Stimulated activated CD8-positive, alpha-beta memory T cell treated with anti-CD3 and anti-CD28 coated beads, Interleukin-15, amount 100 ng/mL, for 4 hours (primary cell): ENCODE results near the gene PROB1.
"Not testable (repeated sequence)": the region's sequence is repeated elsewhere in the genome, so short reads cannot be mapped to it uniquely, and the experiment has no call there.

ENCODE experiments used
- DNase-seq, 2 donors: peaks; one replicate each; pipeline ENCODE4 v3.0.0-alpha.2; 2020; ENCODE audit warnings: low read depth in 2 of 2

PROB1 gene

GRCh38 chr5:139413153-139413552, 18.2 kb upstream of the PROB1 start:
- DNase-seq, result no peak

- no peak for DNase-seq
Measured at GRCh38 chr5:139410993-139411828, 16.3 kb upstream of the PROB1 start.

DNA sequence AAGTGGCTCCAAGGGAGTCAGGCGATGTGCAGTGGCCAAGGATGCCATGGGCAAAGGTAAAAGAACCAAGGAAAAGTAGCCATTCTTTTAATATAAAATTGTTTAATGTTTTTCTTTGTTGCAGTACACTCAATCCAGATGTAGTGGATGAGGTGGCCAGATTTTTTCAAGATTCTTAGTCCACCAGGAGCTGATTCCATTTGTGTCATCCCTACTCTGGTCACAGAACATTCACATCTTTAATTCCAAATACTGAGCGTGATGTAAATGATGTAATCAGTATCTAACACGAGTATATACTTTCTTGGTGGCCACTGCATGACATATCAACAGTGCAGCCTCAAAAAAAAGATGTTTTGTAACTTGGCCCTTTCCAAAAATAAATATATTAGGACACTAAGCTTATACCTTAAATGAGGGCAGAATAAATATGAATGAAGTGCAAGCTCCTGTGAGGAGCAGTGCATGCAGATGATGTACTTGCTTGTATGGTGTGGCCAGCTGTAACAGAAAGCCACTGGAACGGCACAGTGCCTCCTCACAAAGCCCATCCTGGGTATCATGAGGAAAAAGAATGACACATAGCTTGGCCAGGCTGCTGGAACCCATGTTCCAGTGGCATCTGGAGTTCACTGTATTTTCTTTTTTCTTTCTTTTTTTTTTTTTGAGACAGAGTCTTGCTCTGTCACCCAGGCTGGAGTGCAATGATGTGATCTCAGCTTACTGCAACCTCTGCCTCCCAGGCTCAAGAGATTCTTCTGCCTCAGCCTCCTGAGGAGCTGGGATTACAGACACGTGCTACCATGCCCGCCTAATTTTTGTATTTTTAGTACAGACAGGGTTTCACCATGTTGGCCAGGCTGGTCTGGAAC, 15.5 kb upstream of the PROB1 start:
- no peak for DNase-seq

DNA sequence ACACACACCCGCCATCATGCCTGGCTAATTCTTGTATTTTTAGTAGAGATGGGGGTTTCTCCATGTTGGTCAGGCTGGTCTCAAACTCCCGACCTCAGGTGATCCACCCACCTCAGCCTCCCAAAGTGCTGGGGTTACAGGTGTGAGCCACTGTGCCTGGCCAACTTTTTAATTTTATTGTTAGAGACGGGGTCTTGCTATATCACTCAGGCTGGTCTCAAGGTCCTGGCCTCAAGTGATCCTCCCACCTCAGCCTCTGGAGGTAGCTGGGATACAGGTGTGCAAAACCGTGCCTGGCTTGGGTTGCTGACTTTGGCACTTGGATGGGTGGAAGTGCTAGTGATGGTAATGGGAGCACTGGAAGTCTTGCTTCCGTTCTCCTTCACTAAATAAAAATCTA, 14.2 kb upstream of the PROB1 start:
- not testable (repeated sequence) for DNase-seq

- DNase-seq, result no peak
Measured at GRCh38 chr5:139408191-139408590, 13.3 kb upstream of the PROB1 start.

- DNase-seq, result no peak
Measured at GRCh38 chr5:139407517-139407916, 12.6 kb upstream of the PROB1 start.

- no peak for DNase-seq
Measured at GRCh38 chr5:139406963-139407362, 12.1 kb upstream of the PROB1 start.

DNA sequence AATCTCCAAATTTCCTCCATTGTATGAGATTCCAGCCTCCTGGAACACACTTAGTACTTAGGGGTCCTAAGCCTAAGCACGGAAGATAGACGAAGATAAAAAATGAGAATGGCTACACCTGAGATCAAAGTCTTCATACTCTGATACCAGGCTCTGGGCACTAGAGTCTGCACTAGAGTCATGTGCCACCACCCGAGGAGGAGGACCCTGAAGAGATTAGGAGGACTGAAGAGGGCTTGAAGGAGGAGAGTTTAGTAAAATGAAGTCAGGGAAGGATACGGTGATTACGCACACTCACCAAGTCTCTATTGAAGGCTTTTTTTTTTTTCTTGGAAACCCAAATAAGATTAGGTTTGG, 9.6 kb upstream of the PROB1 start:
- no peak for DNase-seq

DNA sequence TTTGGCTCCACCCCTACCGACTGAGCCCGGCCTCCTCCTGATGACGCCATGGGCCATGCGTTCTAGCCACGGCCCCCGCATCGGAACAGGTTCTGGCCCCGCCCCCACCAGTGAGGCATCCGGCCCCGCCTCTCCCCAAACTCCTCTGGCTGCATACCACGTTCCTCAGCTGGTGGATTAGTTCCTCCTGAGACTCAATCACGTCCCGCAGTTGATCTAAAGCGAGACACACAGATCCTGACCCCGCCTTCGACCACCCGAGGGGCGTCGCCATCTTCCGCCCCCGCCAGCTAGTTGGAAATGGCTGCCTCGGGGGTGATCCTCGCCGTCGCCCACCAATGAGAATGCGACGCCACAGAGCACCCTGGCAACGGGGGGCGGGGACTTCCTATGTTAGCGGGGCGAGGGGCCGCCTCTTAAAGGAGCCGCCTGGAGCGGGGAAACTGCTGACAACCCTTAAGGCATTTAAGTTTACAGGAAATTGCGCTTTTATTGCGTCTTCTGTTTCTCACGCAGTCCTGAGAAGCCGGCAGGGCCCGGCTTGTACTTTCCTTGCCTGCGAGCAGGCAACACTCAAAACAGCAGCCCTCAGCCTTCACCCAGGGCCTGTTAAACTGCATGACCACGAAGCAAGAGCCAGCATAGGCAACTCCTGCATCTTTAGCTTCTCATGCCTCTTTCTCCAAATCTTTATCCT, 9.0 kb upstream of the PROB1 start, which contains the start of gene SPATA24:
SPATA24 (minus strand) TSS at position 303 of the 697 bp plus-strand sequence; CDS start at position 274, 29 bp downstream.
- peak; percentile 96 for DNase-seq

- no peak for DNase-seq
Measured at GRCh38 chr5:139403418-139403786, 8.5 kb upstream of the PROB1 start.

GRCh38 chr5:139402561-139403158, 7.8 kb upstream of the PROB1 start:
- no peak for DNase-seq

GRCh38 chr5:139401546-139401945, 6.6 kb upstream of the PROB1 start:
- no peak for DNase-seq

GRCh38 chr5:139399501-139400121, 4.7 kb upstream of the PROB1 start:
- DNase-seq, result no peak

DNA sequence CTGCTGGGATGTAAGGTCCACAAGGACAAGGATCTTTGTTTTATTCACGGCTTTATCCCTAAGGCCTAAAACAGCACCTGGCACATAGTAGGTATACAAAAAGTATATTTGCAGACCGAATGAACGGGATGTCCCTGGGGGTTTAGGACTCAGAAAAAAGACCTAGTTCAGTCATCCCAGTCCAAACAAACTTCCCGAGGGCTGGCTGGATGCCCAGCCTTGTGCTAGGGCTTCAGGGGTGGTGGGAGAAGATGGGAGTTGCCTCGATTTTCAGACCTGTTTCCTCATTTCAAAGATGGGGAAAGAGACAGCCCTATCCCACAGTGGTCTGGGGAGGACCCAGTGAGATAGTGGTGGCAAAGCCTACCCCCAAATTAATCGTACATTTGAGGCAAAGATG, 3.0 kb upstream of the PROB1 start:
- no peak for DNase-seq

DNA sequence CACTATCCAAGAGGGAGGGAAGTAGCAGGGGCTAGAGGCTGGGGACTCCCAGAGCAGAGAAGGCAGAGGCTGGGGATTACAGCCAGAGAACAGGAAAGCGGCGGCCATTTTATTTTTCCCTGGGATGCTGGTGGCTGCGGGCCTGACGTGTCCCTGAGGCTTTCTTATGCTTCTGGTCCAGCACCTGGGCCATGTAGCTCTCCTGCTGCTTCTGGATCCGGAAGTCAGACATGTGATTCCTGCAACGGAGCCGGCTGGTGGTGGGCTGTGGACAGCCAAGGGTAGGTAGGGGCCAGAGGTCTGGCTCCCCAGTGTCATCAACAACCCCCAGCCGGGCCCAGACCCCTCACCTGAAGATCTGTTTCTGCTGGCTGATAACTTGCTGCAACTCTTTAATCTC, 1.8 kb upstream of the PROB1 start:
- no peak for DNase-seq

DNA sequence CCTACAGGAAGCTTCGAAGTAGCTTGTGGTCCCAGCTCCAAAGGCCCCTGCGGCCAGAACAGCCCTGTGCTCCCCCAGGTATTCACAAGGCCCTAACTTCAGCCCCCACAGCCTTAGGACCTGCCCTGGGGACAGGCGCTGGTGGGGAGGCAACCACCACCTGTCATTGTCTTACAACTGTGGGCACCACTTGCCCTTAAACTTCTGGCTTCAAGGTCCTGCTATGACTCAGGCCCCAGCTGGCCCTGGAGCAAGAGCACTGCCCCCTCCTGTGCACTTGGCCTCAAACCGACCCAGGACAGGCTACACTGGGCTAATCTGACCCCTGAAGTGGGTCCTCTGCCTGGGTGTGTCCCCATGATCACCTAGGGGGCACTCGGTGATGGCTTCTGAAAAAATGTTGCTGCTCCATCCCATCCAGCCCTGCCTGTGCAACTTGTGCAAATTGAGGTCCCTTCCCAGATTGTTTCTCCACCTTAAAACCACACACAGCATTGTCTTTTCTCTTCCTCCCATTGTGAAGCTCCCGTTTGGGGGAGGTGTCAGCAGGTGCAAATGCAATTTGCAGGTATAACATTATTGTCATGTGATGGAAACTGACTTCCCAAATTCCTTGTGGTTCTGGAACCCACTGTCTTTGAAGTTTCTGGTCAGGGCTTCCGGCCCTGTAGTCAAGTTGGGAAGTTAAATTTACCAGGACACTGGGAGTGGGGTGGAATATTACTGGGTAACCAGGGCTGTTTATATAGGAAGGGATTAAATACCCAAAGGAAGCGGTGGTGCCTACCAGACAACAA, 1.1 kb upstream of the PROB1 start:
- DNase-seq, result no peak

- no peak for DNase-seq
Measured at GRCh38 chr5:139394123-139394653, 716 bp downstream of the PROB1 start.

- no peak for DNase-seq
Measured at GRCh38 chr5:139393497-139394122, 1.3 kb downstream of the PROB1 start.

DNA sequence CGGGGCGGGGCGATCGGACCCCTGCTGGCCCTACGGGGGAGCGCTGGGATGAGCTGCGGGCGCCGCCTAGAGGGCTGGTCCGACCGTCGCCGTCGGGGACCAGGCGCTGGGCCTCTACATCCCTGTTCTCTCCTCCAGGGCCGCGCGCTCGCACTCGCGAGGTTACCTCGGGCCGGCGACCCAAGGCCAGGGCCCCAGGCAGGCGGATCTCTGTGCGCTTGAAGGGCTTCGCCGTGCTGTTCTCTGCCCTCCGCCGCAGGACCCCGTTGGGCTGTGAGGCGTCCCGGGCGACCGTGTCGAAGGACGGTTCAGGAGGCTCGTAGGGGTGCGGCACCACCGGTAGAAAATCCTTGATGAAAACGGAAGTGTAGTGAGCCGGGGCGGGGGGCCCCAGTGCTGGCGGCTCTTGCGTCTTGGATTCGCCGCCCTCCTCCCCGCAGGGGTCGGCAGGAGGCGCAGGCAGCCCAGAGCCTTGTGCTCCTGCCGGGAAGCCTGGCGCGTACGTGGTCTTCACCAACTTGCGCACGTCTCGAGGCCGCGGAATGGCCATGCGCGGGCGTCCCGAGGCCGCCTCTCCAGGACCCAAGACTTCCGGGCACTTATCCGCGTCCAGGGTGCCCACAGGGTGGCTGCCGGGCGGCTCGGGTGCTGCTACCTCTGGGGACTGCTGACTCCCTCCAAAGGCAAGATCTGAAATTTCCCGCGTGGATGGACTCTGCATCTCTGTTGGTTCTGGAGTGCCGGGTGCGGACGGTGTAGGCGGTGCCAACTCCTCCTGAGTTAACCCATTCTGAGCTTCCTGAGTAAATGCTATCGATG, 2.0 kb downstream of the PROB1 start:
- DNase-seq, result peak; percentile 55 to 57
